Endothelial cell of umbilical vein (primary cell): ENCODE data around the gene GM2A. TPM values are rescaled to one million over a fixed set of nuclear protein-coding genes. Genes with fewer than 3 reads are reported as not detected.

ENCODE experiments used
- BruUV-seq: library from RNA; stranded (reverse); fragments of 400-500 nt; replicated peaks from 2 replicates; lab custom pipeline; 2021; lab: Mats Ljungman, UMichigan
- CTCF ChIA-PET: fragments of 300-600, 350-600 bp; sonication (Branson Sonifier 250); formaldehyde crosslinking; loops from one replicate; lab custom pipeline; 2021; ENCODE audit warnings: antibody characterized with exemption, inconsistent platforms; lab: Charles Lee
- POLR2A ChIA-PET: fragments of 300-600, 350-600 bp; sonication (Branson Sonifier 250); formaldehyde crosslinking; loops from one replicate; lab custom pipeline; 2021; ENCODE audit warnings: antibody characterized with exemption, inconsistent platforms; lab: Charles Lee
- DNase-seq: peaks from one replicate; pipeline ENCODE4 v3.0.0-alpha.2; 2011; ENCODE audit warnings: low read depth, low spot score
- FAIRE-seq: peaks from 2 replicates; lab custom pipeline; 2011; peaks lifted over from hg19 to GRCh38; lab: Jason Lieb, UNC
- H2AFZ ChIP-seq: 2 replicates; pipeline ENCODE4 v1.6.0; 2012; ENCODE audit warnings: low read depth, low read length, control low read depth, inconsistent platforms
- H3K27ac ChIP-seq: 2 replicates; pipeline ENCODE4 v1.5.1; 2011; ENCODE audit warnings: low read depth, mild to moderate bottlenecking, control low read depth, low read length, moderate library complexity; ENCODE audit not compliant: insufficient read depth
- H3K27me3 ChIP-seq, 2 experiments: 2 replicates each; pipeline versions ENCODE4 v1.6.0 to v1.6.1; 2011; ENCODE audit warnings: low read length in 2 of 2, mixed read lengths in 1 of 2; ENCODE audit not compliant: control insufficient read depth in 2 of 2, insufficient read depth in 2 of 2
- H3K36me3 ChIP-seq, 2 experiments: 2 replicates in 1 of 2; 3 replicates in 1 of 2; pipeline ENCODE4 v1.5.1; 2011; ENCODE audit warnings: low read length in 2 of 2, mild to moderate bottlenecking in 1 of 2, moderate library complexity in 1 of 2; ENCODE audit not compliant: control insufficient read depth in 2 of 2, insufficient read depth in 2 of 2; ENCODE audit errors: extremely low read depth in 1 of 2
- H3K4me1 ChIP-seq: 3 replicates; pipeline ENCODE4 v1.5.1; 2011; ENCODE audit warnings: mild to moderate bottlenecking, low read length; ENCODE audit not compliant: control insufficient read depth, insufficient read depth; ENCODE audit errors: extremely low read depth
- H3K4me2 ChIP-seq: 2 replicates; pipeline ENCODE4 v1.6.1; 2011; ENCODE audit warnings: low read length, control low read depth, mixed read lengths; ENCODE audit not compliant: insufficient read depth
- H3K4me3 ChIP-seq, 3 experiments: fragments of 200-600 bp in 1 of 3; sonication (generic), shearing (Covaris generic) in 1 of 3; replicated peaks in 1 of 3; 2 replicates each; pipeline ENCODE4 v1.5.1; 2011 to 2016; ENCODE audit warnings: control low read depth in 3 of 3, low read length in 3 of 3, mild to moderate bottlenecking in 2 of 3, inconsistent platforms in 1 of 3, low read depth in 1 of 3, moderate library complexity in 1 of 3; ENCODE audit not compliant: insufficient read depth in 1 of 3
- H3K79me2 ChIP-seq: 2 replicates; pipeline ENCODE4 v1.6.0; 2012; ENCODE audit warnings: low read length, inconsistent platforms; ENCODE audit not compliant: control insufficient read depth, insufficient read depth
- H3K9ac ChIP-seq: replicated peaks from 2 replicates; pipeline ENCODE3; 2011; ENCODE audit warnings: low read length, control low read depth; ENCODE audit not compliant: insufficient read depth; ENCODE audit errors: extremely low read depth
- H3K9me1 ChIP-seq: replicated peaks from 3 replicates; pipeline ENCODE4 v1.6.0; 2011; ENCODE audit warnings: mild to moderate bottlenecking, low read length; ENCODE audit not compliant: control insufficient read depth, insufficient read depth; ENCODE audit errors: extremely low read depth
- H3K9me3 ChIP-seq: replicated peaks from 2 replicates; pipeline ENCODE4 v1.5.1; 2012; ENCODE audit warnings: low read length, inconsistent platforms; ENCODE audit not compliant: control insufficient read depth, insufficient read depth
- H4K20me1 ChIP-seq: replicated peaks from 2 replicates; pipeline ENCODE3; 2011; ENCODE audit warnings: mild to moderate bottlenecking, low read length; ENCODE audit not compliant: control insufficient read depth, insufficient read depth; ENCODE audit errors: extremely low read depth
- EZH2 ChIP-seq: IDR thresholded peaks from 2 replicates; pipeline ENCODE4 v1.6.1; 2012; ENCODE audit warnings: borderline replicate concordance, low read depth, mild to moderate bottlenecking, moderate library complexity, low read length, inconsistent platforms; ENCODE audit not compliant: severe bottlenecking
- FOS ChIP-seq: IDR thresholded peaks from 2 replicates; pipeline ENCODE4 v1.6.1; 2011; ENCODE audit warnings: mild to moderate bottlenecking, low read length, moderate library complexity, borderline replicate concordance; ENCODE audit not compliant: insufficient read depth
- GATA2 ChIP-seq: IDR thresholded peaks from 2 replicates; pipeline ENCODE4 v1.7.0; 2011; ENCODE audit warnings: low read depth, mild to moderate bottlenecking, moderate library complexity, mixed read lengths, low read length; ENCODE audit not compliant: insufficient read length, insufficient read depth
- JUN ChIP-seq: IDR thresholded peaks from 2 replicates; pipeline ENCODE4 v1.6.1; 2011; ENCODE audit warnings: borderline replicate concordance, low read depth; ENCODE audit not compliant: insufficient read length, insufficient read depth
- MAX ChIP-seq: IDR thresholded peaks from 2 replicates; pipeline ENCODE4 v1.6.1; 2011; ENCODE audit not compliant: insufficient read depth, insufficient read length
- MYC ChIP-seq: IDR thresholded peaks from one replicate; pipeline ENCODE4 v1.6.1; 2011; ENCODE audit warnings: mild to moderate bottlenecking, low read depth, low read length
- POLR2A ChIP-seq: IDR thresholded peaks from 2 replicates; pipeline ENCODE4 v1.6.1; 2012; ENCODE audit warnings: low read depth, mild to moderate bottlenecking, control low read depth, low read length
- POLR2AphosphoS5 ChIP-seq: IDR thresholded peaks from 2 replicates; pipeline ENCODE4 v1.6.1; 2012; ENCODE audit warnings: low read depth, mild to moderate bottlenecking, control low read depth, low read length, moderate library complexity; ENCODE audit not compliant: insufficient read depth
- dilution Hi-C: fragments of 300-500 bp; cut with MboI; formaldehyde crosslinking; loops from one replicate; pipeline ENCODE4 v1.15.0; 2019; ENCODE audit warnings: low sequenced_read_pairs; ENCODE audit not compliant: extremely low pct_ligation_motif_present
- intact Hi-C: fragments of 100-400 bp; cut with micrococcal nuclease; formaldehyde crosslinking; loops from one replicate; pipeline ENCODE4 v1.10.0; 2022
- polyA plus RNA-seq, 4 experiments: library from polyadenylated mRNA; depleted of rRNA in 3 of 4; stranded (reverse) in 3 of 4; unstranded in 1 of 4; fragments of >200 nt; gene quantifications; 2 replicates each; pipeline versions ENCODE4 v1.2.1 to v1.2.3, GENCODE V29; 2011 to 2012; ENCODE audit warnings: missing spikeins in 1 of 4
- total RNA-seq: library from RNA; stranded (reverse); gene quantifications from 2 replicates; pipeline ENCODE4 v1.2.3, GENCODE V29; 2021
- TF ChIP-seq, protein P1 (sequence below), 2 donors: IDR thresholded peaks; 1 replicate in 1 of 2; 2 replicates in 1 of 2; pipeline ENCODE4 v1.5.1; 2011; ENCODE audit warnings: low read length in 2 of 2, mild to moderate bottlenecking in 2 of 2, moderate library complexity in 2 of 2, control low read depth in 1 of 2, inconsistent platforms in 1 of 2, low read depth in 1 of 2; ENCODE audit not compliant: insufficient read depth in 1 of 2; ENCODE audit errors: extremely low read depth in 1 of 2

GM2A gene
- total and polyA plus RNA-seq, 2 donors (not counting 3 experiments of a cell fraction or from before 2014, with no cell fraction given), result 14.0 to 21.2 TPM

DNA sequence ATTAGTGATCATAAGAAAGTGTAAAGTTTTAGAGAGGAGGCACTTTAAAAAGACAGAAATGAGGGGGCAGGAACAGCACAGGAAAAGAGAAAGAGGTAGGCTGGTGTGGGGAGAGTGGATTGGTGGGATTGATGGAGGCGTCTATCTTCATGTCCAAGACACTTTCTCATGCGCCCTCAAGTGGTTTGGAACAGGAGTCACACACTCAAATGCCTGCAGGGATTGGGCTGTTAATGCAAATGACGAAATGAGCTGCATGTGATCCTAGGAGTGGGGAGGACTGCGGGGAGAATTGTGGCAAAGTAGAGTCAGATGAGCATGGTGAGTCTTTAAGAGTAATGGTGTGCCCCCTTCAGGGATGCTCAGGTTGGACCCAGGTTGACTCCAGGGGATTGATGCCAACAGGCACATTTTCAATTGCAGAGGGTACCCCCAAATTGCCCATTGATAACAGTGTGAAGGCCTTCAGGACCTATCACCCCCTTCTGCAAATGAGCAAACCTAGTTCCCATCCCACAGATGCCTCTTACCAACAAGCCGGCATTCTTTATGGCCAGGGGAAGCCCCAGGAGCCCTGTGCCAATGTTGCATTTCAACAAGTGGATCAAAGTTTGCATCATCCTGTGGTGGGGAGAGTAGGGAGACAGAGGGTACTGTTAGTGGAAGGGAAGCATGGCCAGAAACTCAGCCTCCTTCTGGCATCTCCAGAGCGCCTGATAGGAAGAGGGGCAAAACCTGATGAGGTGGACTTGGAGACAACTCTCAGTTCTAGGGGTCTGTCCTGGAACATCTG, 45.3 kb downstream of the GM2A start:
- no TSS peak for BruUV-seq

GRCh38 chr5:151303666-151304065, 50.7 kb downstream of the GM2A start, which contains the start of gene SLC36A3:
Gene SLC36A3, minus strand, starts transcription at chr5:151303766. Its CDS starts 412 bp downstream, at chr5:151303354.
- ChIA-PET POLR2A (no interaction called here), CTCF (interaction anchor here (1.0 kb wide), 1 partner anchor 11 kb away, joined by 3 read pairs; no protein-coding TSS in a partner anchor)
- H3K9me1 ChIP-seq, result no peaks in the 10 kb centered on the region
- H3K4me3 ChIP-seq, result no peak within 1 kb of the TSS
- intact Hi-C loops, result no loop called here
- H3K27ac ChIP-seq, result no peak within 1 kb of the TSS
- no peaks in the 10 kb centered on the region for H3K79me2 ChIP-seq
- H3K36me3 ChIP-seq, result no peaks in the 10 kb centered on the region
- H3K4me2 ChIP-seq, result no peak within 1 kb of the TSS
- no peak for FAIRE-seq
- no TSS peak for BruUV-seq
- no peaks in the 10 kb centered on the region for H3K4me1 ChIP-seq
- DNase-seq, result no peak
- H4K20me1 ChIP-seq, result no peaks in the 10 kb centered on the region
- dilution Hi-C loops, result no loop called here
- no peak for TF ChIP-seq POLR2AphosphoS5
- no peak for TF ChIP-seq JUN
- TF ChIP-seq POLR2A, result no peak
- no peak for TF ChIP-seq GATA2
- no peak for TF ChIP-seq MAX
- no peak for TF ChIP-seq FOS
- TF ChIP-seq MYC, result no peak
- TF ChIP-seq EZH2, result no peak
- TF ChIP-seq, protein P1, sequence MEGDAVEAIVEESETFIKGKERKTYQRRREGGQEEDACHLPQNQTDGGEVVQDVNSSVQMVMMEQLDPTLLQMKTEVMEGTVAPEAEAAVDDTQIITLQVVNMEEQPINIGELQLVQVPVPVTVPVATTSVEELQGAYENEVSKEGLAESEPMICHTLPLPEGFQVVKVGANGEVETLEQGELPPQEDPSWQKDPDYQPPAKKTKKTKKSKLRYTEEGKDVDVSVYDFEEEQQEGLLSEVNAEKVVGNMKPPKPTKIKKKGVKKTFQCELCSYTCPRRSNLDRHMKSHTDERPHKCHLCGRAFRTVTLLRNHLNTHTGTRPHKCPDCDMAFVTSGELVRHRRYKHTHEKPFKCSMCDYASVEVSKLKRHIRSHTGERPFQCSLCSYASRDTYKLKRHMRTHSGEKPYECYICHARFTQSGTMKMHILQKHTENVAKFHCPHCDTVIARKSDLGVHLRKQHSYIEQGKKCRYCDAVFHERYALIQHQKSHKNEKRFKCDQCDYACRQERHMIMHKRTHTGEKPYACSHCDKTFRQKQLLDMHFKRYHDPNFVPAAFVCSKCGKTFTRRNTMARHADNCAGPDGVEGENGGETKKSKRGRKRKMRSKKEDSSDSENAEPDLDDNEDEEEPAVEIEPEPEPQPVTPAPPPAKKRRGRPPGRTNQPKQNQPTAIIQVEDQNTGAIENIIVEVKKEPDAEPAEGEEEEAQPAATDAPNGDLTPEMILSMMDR (IDR thresholded peaks at IDR 0.05; ENCODE audit: extremely low read depth in 1 of 2, insufficient read depth in 1 of 2, low read depth in 1 of 2, low read length in 2 of 2), result no peak
- H3K9me3 ChIP-seq, result no peaks in the 10 kb centered on the region
- no peak within 1 kb of the TSS for H2AFZ ChIP-seq
- no peak within 1 kb of the TSS for H3K9ac ChIP-seq
- H3K27me3 ChIP-seq, result no peaks in the 10 kb centered on the region

More for the DNA sequence above, 45.3 kb downstream of the GM2A start:
- DNase-seq (peak; percentile 25), FAIRE-seq (no peak)
- ChIA-PET POLR2A (no interaction called here), CTCF (no interaction called here)
- intact Hi-C loops (no loop called here), dilution Hi-C loops (no loop called here)
- H3K9me1 ChIP-seq, result no peaks in the 10 kb centered on the region
- no peak for TF ChIP-seq POLR2AphosphoS5
- TF ChIP-seq, protein P1 (IDR thresholded peaks at IDR 0.05; ENCODE audit: extremely low read depth in 1 of 2, insufficient read depth in 1 of 2, low read depth in 1 of 2, low read length in 2 of 2), result peak; percentile 21 to 42
- H3K27me3 ChIP-seq, result peaks cover 0 to 2% of the 10 kb centered on the region in 2 experiments
- no peak overlapping the region for H3K27ac ChIP-seq
- no peaks in the 10 kb centered on the region for H4K20me1 ChIP-seq
- no peaks in the 10 kb centered on the region for H3K9me3 ChIP-seq
- H3K79me2 ChIP-seq, result no peaks in the 10 kb centered on the region
- H3K4me2 ChIP-seq, result no peak overlapping the region
- H3K9ac ChIP-seq, result no peak overlapping the region
- no peak overlapping the region for H3K4me3 ChIP-seq
- H3K36me3 ChIP-seq, result no peaks in the 10 kb centered on the region
- H2AFZ ChIP-seq, result no peak overlapping the region
- no peaks in the 10 kb centered on the region for H3K4me1 ChIP-seq
